SK-N-SH (cell line): ENCODE measurements around the gene RASGRP4.

Experiments
- MAX ChIP-seq: IDR thresholded peaks from 2 replicates; pipeline ENCODE4 v1.4.0; 2012; ENCODE audit warnings: low read depth
- TAF1 ChIP-seq: IDR thresholded peaks from 2 replicates; pipeline ENCODE4 v1.6.1; 2012; ENCODE audit warnings: low read depth, mild to moderate bottlenecking, low read length, moderate library complexity, borderline replicate concordance
- TF ChIP-seq, protein P1 (sequence below): fragments of 200-600 bp; sonication (generic); IDR thresholded peaks from 2 replicates; pipeline ENCODE4 v1.6.1; 2017; ENCODE audit warnings: antibody characterized with exemption, mild to moderate bottlenecking, moderate library complexity
- TF ChIP-seq, protein P2 (sequence below): fragments of 150-350 bp; IDR thresholded peaks from 2 replicates; pipeline ENCODE4 v1.6.1; 2016; ENCODE audit warnings: mild to moderate bottlenecking, low read depth, low read length

DNA sequence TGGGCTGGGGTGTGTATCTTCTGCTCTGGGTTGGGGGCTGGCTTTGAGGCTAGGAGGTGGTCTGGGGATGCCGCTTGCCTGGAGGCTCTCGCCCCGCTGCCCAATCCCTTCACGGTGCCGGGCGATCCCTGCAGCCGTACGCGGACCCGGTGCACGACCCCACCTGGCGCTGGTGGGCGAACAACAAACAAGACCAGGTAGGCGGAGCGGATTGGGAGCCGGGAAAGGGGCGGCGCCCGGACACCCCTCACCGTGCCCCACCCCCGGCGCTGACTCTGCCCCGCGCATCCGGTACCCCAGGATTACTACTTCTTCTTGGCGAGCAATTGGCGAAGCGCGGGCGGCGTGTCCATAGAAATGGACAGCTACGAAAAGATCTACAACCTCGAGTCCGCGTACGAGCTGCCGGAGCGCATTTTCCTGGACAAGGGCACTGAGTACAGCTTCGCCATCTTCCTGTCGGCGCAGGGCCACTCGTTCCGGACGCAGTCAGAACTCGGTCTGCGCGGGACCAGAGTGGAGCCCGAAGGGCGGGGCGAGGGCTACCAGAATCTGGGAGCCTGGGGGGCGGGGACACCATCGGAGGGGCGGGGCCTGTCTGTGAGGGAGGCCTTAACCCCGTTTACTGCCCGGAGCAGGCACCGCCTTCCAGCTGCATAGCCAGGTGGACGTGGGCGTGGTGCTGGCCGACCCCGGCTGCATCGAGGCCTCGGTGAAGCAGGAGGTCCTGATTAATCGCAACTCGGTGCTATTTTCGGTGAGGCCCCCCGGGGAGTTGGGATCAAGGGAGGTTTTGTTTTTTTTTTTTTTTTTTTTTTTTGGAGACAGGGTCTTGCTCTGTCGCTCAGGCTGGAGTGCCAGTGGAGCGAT is 63.7 kb downstream of the RASGRP4 start:
- TF ChIP-seq MAX (no peak), TAF1 (peak; percentile 36; the same call in 1 of the 2 replicates)
- TF ChIP-seq, protein P1, sequence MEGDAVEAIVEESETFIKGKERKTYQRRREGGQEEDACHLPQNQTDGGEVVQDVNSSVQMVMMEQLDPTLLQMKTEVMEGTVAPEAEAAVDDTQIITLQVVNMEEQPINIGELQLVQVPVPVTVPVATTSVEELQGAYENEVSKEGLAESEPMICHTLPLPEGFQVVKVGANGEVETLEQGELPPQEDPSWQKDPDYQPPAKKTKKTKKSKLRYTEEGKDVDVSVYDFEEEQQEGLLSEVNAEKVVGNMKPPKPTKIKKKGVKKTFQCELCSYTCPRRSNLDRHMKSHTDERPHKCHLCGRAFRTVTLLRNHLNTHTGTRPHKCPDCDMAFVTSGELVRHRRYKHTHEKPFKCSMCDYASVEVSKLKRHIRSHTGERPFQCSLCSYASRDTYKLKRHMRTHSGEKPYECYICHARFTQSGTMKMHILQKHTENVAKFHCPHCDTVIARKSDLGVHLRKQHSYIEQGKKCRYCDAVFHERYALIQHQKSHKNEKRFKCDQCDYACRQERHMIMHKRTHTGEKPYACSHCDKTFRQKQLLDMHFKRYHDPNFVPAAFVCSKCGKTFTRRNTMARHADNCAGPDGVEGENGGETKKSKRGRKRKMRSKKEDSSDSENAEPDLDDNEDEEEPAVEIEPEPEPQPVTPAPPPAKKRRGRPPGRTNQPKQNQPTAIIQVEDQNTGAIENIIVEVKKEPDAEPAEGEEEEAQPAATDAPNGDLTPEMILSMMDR = no peak
- TF ChIP-seq, protein P2, sequence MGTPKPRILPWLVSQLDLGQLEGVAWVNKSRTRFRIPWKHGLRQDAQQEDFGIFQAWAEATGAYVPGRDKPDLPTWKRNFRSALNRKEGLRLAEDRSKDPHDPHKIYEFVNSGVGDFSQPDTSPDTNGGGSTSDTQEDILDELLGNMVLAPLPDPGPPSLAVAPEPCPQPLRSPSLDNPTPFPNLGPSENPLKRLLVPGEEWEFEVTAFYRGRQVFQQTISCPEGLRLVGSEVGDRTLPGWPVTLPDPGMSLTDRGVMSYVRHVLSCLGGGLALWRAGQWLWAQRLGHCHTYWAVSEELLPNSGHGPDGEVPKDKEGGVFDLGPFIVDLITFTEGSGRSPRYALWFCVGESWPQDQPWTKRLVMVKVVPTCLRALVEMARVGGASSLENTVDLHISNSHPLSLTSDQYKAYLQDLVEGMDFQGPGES = no peak
